Thyroid gland (tissue), 4 donors: Measurements from ENCODE around the gene NDUFV1.
"Not testable (repeated sequence)": the region's sequence is repeated elsewhere in the genome, so short reads cannot be mapped to it uniquely, and the experiment has no call there.

Source experiments
- CTCF ChIP-seq, 6 experiments: fragments of 200-600 bp in 3 of 6; fragments of 450-650 bp in 3 of 6; sonication (generic) in 3 of 6; IDR thresholded peaks; one replicate each; pipeline ENCODE4 v1.5.1; 2016 to 2019; ENCODE audit warnings: antibody characterized with exemption in 6 of 6, mild to moderate bottlenecking in 2 of 6, inconsistent platforms in 1 of 6, moderate library complexity in 1 of 6
- POLR2A ChIP-seq, 2 donors: fragments of 450-650 bp; IDR thresholded peaks; one replicate each; pipeline ENCODE4 v1.6.1; 2017; ENCODE audit warnings: antibody characterized with exemption in 2 of 2, mild to moderate bottlenecking in 2 of 2, moderate library complexity in 1 of 2

GRCh38 chr11:67623795-67624194 is 17.1 kb downstream of the NDUFV1 start:
- TF ChIP-seq CTCF, POLR2A (IDR thresholded peaks at IDR 0.05): not testable (repeated sequence)
